D721Med (cell line): ENCODE results near the gene NAXE.
"Not testable (repeated sequence)": the region's sequence is repeated elsewhere in the genome, so short reads cannot be mapped to it uniquely, and the experiment has no call there.

Source experiments
- DNase-seq: peaks from one replicate; pipeline ENCODE4 v3.0.0; 2011; ENCODE audit warnings: low spot score; ENCODE audit not compliant: insufficient read length
- FAIRE-seq: peaks from 2 replicates; lab custom pipeline; 2011; peaks lifted over from hg19 to GRCh38; lab: Jason Lieb, UNC
- TF ChIP-seq, protein P1 (sequence below): IDR thresholded peaks from 2 replicates; pipeline ENCODE4 v1.5.1; 2012; ENCODE audit warnings: mild to moderate bottlenecking, control low read depth; ENCODE audit not compliant: insufficient read depth; ENCODE audit errors: missing control alignments

Gene NAXE

DNA sequence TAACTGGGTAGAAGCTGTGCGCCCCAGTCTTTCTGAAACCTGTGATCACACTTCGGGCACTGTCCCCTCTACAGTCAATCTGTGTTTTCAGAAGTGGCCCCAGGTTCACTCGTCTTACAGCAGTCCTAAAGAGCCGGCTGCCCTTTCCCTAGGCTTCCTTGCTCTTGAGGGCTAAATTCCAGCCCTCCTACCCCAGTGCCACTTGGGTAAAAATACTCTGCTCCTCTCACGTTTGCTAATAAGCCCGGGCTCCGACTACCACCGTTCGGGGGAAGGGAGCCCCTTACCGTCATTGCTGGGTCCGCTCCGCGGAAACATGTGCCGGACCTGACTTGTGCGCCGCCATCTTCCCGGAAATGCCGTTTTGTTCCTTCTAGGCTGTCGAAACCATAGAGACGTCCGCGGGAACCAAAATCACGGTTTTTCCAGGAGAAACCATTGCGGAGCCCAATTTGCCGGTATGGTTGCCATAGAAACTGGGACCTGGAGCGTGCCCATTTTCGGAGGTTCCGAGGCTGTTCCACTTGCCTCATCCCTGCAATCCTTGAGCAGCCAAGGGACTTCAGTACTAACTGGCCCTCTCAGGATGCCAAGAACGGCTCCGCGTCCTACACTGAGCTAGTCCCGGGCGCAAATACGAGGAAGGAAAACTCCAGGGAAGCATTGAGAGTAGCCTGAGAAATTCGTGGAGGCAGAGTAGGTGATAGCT is 9.7 kb downstream of the NAXE start, which contains the start of gene GPATCH4:
GPATCH4 (minus strand) TSS at position 358 of the 709 bp plus-strand sequence.
- TF ChIP-seq, protein P1, sequence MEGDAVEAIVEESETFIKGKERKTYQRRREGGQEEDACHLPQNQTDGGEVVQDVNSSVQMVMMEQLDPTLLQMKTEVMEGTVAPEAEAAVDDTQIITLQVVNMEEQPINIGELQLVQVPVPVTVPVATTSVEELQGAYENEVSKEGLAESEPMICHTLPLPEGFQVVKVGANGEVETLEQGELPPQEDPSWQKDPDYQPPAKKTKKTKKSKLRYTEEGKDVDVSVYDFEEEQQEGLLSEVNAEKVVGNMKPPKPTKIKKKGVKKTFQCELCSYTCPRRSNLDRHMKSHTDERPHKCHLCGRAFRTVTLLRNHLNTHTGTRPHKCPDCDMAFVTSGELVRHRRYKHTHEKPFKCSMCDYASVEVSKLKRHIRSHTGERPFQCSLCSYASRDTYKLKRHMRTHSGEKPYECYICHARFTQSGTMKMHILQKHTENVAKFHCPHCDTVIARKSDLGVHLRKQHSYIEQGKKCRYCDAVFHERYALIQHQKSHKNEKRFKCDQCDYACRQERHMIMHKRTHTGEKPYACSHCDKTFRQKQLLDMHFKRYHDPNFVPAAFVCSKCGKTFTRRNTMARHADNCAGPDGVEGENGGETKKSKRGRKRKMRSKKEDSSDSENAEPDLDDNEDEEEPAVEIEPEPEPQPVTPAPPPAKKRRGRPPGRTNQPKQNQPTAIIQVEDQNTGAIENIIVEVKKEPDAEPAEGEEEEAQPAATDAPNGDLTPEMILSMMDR = no peak

DNA sequence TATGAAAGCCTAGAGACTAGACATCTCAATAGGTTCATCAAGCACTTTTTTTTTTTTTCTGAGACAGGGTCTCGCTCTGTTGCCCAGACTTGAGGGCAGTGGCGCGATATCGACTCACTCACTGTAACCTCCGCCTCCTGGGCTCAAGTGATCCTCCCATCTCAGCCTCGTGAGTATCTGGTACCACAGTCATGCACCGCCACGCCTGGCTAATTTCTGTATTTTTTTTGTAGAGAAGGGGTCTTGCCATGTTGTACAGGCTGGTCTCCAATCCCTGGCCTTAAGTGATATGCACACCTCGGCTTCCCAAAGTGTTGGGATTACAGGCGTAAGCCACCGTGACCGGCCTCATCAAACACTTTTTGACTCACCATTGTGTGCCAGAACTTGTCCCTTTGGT is 10.3 kb downstream of the NAXE start:
- TF ChIP-seq, protein P1 = no peak
- DNase-seq (no peak), FAIRE-seq (no peak)

More for the DNA sequence above, 9.7 kb downstream of the NAXE start, which contains the start of gene GPATCH4:
- FAIRE-seq = no peak
- no peak for DNase-seq

DNA sequence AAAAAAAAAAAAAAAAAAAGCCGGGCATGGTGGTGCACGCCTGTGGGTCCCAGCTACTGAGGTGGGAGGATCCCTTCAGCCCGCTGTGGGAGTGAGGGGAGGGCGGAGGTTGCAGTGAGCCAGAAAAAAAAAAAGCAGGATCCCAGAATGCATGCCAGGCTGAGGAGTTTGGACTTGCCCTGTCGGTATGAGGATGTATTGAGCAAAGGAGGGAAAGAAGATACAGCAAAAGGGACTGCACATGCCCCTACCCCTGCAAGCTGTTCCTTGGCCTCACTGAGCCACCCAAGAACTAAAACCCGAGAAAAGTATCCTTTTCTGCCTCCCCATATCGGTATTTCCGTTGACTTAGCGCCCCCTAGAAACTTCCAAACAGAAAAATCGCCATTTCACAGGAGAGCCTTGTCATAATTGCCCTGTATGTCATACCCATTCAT is 11.0 kb downstream of the NAXE start:
- DNase-seq (no peak), FAIRE-seq (no peak)
- TF ChIP-seq, protein P1 = peak; percentile 77

DNA sequence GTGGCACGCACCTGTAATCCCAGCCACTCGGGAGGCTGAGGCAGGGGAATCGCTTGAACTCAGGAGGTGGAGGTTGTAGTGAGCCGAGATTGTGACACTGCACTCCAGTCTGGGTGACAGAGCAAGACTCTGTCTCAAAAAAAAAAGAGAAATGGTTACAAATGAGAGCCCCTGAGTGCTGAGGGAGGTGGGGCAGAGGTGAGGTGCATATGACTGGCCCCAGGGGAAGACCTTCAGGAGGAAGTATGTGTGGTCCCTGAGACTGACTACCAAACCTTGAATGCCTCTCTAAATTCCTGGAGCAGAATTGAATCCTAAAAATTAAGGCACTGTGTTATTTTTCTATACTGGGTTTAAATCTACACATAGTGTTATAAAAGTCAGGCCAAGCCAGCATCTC is 15.8 kb downstream of the NAXE start:
- not testable (repeated sequence) for FAIRE-seq, DNase-seq

DNA sequence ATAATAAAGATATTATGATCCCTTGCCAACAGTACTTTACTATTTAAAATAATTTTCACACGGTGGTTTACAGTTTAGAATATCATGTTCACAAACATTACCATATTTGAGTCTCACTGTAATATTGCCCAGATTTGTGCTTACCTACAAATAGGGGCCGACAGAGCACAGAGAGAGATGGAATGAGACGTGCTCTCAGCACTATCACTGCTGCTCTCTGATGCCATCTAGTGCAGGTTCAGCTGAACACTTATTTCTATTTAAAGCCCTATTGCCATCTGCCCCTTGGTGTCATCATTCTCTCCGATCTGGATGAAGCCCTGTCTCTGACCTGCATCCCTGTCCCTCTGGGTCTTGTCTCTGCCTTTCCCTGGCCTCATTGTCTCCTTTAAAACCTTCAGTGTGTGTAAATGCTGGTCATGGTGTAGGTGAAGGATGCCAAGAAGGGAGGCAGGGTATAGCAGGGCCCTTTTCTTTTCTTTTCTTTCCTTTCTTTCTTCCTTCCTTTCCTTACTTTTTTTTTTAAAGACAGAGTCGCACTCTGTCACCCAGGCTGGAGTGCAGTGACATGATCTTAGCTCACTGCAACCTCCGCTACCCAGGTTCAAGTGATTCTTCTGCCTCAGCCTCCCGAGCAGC is 16.6 kb downstream of the NAXE start:
- DNase-seq (no peak), FAIRE-seq (peak; percentile 89)
- TF ChIP-seq, protein P1 = peak; percentile 97

DNA sequence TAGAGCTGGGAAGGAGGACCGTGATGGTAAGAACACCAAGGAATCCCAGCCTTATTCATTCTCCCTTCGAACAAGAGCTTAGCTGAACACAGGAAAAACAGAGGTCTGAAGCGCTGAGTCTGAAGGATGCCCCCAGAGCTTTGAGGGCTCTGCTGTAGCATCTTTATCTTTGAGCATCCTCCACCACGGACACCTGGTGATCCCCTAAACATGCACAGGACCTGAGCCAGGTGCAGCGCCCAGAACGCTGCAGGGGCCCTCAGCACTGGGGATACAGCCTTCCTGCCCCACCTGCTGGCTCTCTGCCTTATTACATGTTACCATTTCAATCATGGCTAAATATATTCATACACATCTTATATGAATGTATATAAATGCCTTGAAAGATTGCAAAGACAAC is 17.4 kb downstream of the NAXE start:
- no peak for DNase-seq

DNA sequence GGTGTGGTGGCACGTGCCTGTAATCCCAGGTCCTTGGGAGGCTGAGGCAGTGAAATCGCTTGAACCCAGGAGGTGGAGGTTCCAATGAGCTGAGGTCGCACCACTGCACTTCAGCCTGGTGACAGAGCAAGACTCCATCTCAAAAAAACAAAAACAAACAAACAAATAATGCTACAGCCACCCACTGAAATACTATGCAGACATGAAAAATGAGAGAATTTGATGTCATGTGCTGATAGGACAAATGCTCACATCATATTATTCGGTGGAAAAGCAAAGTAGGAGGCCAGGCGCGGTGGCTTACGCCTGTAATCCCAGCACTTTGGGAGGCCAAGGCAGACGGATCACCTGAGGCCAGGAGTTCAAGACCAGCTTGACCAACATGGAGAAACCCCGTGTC is 18.5 kb downstream of the NAXE start:
- DNase-seq, FAIRE-seq: not testable (repeated sequence)

More for the DNA sequence above, 17.4 kb downstream of the NAXE start:
- no peak for FAIRE-seq
- TF ChIP-seq, protein P1 = peak; percentile 72

DNA sequence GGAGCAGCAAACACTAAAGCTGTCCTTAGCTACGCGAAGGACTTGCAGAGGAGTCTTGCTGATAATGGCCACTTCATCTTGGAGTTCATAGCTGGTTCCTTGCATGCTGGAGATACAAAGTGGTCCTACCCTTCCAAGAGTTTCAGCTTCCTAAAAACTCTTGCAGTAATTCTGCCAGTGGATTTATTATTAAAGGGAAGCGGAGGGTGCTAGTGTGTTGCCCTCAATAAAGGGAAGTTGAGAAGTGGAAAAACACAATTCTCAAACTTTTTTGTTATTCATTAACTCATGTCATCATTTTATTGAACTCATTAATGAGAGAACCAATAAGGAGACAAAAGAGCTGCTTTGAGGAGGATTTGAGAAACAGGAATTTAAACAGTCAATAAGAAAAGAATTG is 21.1 kb downstream of the NAXE start:
- TF ChIP-seq, protein P1 = no peak
- no peak for FAIRE-seq

More for the DNA sequence above, 21.1 kb downstream of the NAXE start:
- no peak for DNase-seq
